Aorta (tissue), 5 donors: ENCODE data around the gene OR5K3. TPM values are rescaled to one million over a fixed set of nuclear protein-coding genes. Genes with fewer than 3 reads are reported as not detected.
"Not testable (repeated sequence)": the region's sequence is repeated elsewhere in the genome, so short reads cannot be mapped to it uniquely, and the experiment has no call there.

ENCODE experiments used
- ATAC-seq: fragments of 200-7000 bp; cut with Tn5 transposase; one replicate; pipeline ENCODE4 v1.9.1; 2022; ENCODE audit warnings: moderate library complexity; ENCODE audit not compliant: low FRiP score
- DNase-seq, 2 donors: peaks; one replicate each; pipeline ENCODE4 v3.0.0-alpha.2; 2020
- H3K27ac ChIP-seq, 2 donors: one replicate each; pipeline ENCODE4 v1.5.1; 2013; ENCODE audit warnings: low read length in 2 of 2, mild to moderate bottlenecking in 2 of 2, moderate library complexity in 2 of 2, control low read depth in 1 of 2, inconsistent platforms in 1 of 2, low read depth in 1 of 2
- H3K27me3 ChIP-seq, 2 donors: one replicate each; pipeline ENCODE4 v1.6.1; 2013; ENCODE audit warnings: control low read depth in 1 of 2, low read length in 1 of 2, mild to moderate bottlenecking in 1 of 2, moderate library complexity in 1 of 2; ENCODE audit not compliant: insufficient read depth in 2 of 2, control insufficient read depth in 1 of 2
- H3K36me3 ChIP-seq, 2 donors: one replicate each; pipeline ENCODE4 v1.6.1; 2013; ENCODE audit warnings: control low read depth in 1 of 2, low read length in 1 of 2, mild to moderate bottlenecking in 1 of 2; ENCODE audit not compliant: insufficient read depth in 2 of 2, control insufficient read depth in 1 of 2
- H3K4me1 ChIP-seq, 2 donors: one replicate each; pipeline ENCODE4 v1.6.1; 2013; ENCODE audit warnings: low read length in 2 of 2, control low read depth in 1 of 2, mild to moderate bottlenecking in 1 of 2, moderate library complexity in 1 of 2; ENCODE audit not compliant: insufficient read depth in 2 of 2, control insufficient read depth in 1 of 2
- H3K4me3 ChIP-seq, 2 donors: one replicate each; pipeline ENCODE4 v1.5.1; 2013; ENCODE audit warnings: low read length in 2 of 2, control low read depth in 1 of 2, mild to moderate bottlenecking in 1 of 2
- H3K9me3 ChIP-seq: one replicate; pipeline ENCODE4 v1.6.1; 2013; ENCODE audit warnings: mild to moderate bottlenecking, low read length; ENCODE audit not compliant: control insufficient read depth
- WGBS, 2 donors: extraction: QIAGEN DNeasy Blood & Tissue Kit; methylation state at CpG; one replicate each; pipeline ENCODE4 v1.1.7; 2013; 5-methylcytosine and 5-hydroxymethylcytosine counted together
- intact Hi-C, 2 donors: fragments of 100-400 bp; cut with DNase I; formaldehyde crosslinking; loops; one replicate each; pipeline versions ENCODE4 v1.14.2 to v1.15.0; 2022
- polyA plus RNA-seq, 2 donors: library from polyadenylated mRNA; stranded (reverse); fragments of 200-250 nt; gene quantifications; one replicate each; pipeline ENCODE4 v1.2.3, GENCODE V29; 2013
- total RNA-seq, 2 donors: library from RNA; stranded (reverse); fragmentation: NEBNext Ultra II Directional; extraction: Animal tissue kit (Norgen Biotek cat#: 25700); gene quantifications; one replicate each; pipeline ENCODE4 v1.2.1, GENCODE V29; 2021
- donor health status: healthy with polysubstance abuse.
- donor health status: Bipolar disorder and iron deficiency.
- donor health status: DM: no; HTN: no; CAD: no.
- donor health status: DM: no; HTN: no; CAD: no.
- donor health status: DM: yes; HTN: yes; CAD: no.

OR5K3 gene
- total and polyA plus RNA-seq, 4 donors, result not detected

DNA sequence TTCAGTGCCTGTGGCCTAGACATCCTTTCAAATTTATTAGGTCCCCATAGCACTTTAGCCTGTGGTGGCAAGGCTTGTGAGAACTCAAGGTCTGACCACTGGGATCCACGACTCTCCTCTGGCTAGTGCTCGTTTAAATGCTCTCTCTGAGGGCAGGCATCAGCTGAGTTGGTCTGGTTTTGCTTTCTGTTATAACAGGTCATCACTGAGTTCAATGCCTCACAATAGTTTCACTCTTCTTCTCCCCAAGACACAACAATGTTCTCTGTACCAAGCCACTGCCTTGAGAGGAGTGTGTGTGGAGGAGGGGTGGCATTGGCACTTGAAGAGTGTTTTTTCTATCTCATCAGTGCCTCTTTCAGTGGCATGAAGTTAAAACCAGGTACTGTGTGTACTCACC is 29.2 kb upstream of the OR5K3 start:
- Histone ChIP-seq H3K27me3 (no peaks in the 10 kb centered on the region), H3K4me3 (no peak overlapping the region), H3K36me3 (no peaks in the 10 kb centered on the region), H3K27ac (no peak overlapping the region), H3K9me3 (peaks cover 2% of the 10 kb centered on the region), H3K4me1 (no peaks in the 10 kb centered on the region)
- ATAC-seq (no peak), DNase-seq (no peak)
- intact Hi-C loops, result no loop called here
- WGBS, 2 donors, result 63 to 66% methylated on average over 2 of the region's 2 CpGs

DNA sequence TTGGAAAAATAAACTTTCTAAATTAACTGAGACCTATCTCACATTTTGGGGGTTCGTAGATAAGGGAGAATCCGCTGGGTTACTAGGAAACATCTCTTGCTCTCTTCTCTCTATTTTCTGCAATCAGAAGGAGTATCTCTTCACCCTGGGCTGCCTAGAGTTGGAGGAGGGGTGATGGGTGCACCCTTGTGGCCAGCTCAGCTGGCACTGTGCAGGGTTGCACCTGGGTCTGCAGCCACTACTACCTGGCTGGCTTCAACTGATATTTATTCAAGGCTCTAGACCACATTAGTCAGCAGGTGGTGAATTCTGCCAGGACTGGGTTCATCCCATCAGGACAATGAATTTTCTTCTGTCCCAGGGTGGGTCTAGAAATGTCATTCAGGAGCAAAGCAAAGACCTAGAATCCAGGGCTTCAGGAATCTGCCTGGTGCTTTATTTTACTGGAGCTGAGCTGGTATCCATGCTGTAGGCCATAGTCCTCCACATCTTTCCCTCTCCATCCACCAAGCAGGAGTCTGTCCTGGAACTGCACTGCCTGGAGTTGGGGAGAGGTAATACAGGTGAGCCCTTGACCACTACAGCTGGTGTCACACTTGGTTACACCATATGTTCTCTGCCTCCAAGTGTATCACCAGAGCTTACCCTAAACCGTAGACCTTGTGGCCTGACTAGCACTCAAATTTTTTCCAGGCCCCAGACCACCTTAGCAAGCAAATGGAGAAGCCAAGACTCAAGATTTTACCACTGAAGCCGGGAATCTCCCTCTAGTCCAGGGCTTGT is 22.8 kb upstream of the OR5K3 start:
- 70 to 75% methylated on average over 4 of the region's 4 CpGs for WGBS, 2 donors
- no peak for ATAC-seq

DNA sequence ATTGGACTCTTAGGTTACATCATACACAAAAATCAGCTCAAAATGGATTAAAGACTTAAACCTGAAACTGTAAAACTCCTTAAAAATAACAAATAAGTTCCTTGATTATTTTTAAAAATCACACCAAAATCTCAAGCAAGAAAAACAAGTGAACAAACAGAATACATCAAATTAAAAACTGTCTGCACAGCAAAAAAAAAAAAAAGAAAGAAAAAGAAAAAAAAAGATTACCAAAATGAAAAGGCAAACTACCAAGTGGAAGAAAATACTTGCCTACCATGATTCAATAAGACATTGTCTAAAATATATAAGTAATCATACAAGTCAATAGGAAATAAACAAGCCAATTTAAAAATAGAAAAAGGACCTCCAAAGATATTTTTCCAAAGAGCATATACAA is 19.3 kb upstream of the OR5K3 start:
- Histone ChIP-seq H3K36me3 (no peaks in the 10 kb centered on the region), H3K27me3 (no peaks in the 10 kb centered on the region), H3K27ac (no peak overlapping the region), H3K4me3 (no peak overlapping the region), H3K9me3 (peaks cover 2% of the 10 kb centered on the region), H3K4me1 (no peaks in the 10 kb centered on the region)
- DNase-seq, result no peak
- intact Hi-C loops, result no loop called here
- ATAC-seq, result no peak

More for the DNA sequence above, 22.8 kb upstream of the OR5K3 start:
- Histone ChIP-seq H3K36me3 (no peaks in the 10 kb centered on the region), H3K27ac (no peak overlapping the region), H3K27me3 (no peaks in the 10 kb centered on the region), H3K4me1 (no peaks in the 10 kb centered on the region), H3K9me3 (peaks cover 2% of the 10 kb centered on the region), H3K4me3 (no peak overlapping the region)
- intact Hi-C loops, result no loop called here
- no peak for DNase-seq

DNA sequence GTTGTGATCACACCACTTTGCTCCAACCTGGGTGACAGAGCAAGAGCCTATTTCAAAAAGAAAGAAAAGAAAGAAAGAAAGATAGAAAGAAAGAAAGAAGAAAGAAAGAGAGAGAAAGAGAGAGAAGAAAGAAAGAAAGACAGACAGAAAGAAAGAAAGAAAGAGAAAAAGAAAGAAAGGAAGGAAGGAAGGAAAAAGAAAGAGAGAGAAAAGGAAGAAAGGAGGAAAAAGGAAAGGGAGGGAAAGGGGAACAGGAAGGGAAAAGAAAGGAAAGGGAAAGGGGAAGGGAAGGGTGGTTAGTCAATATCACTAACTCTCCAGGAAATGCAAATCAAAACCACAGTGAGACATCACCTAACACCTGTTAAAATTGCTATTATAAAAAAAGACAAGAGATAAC is 18.6 kb upstream of the OR5K3 start:
- no peak for DNase-seq
- Histone ChIP-seq H3K36me3 (no peaks in the 10 kb centered on the region), H3K27ac (no peak overlapping the region), H3K4me3 (no peak overlapping the region), H3K27me3 (no peaks in the 10 kb centered on the region), H3K9me3 (peaks cover 2% of the 10 kb centered on the region), H3K4me1 (no peaks in the 10 kb centered on the region)
- no peak for ATAC-seq
- intact Hi-C loops, result no loop called here

DNA sequence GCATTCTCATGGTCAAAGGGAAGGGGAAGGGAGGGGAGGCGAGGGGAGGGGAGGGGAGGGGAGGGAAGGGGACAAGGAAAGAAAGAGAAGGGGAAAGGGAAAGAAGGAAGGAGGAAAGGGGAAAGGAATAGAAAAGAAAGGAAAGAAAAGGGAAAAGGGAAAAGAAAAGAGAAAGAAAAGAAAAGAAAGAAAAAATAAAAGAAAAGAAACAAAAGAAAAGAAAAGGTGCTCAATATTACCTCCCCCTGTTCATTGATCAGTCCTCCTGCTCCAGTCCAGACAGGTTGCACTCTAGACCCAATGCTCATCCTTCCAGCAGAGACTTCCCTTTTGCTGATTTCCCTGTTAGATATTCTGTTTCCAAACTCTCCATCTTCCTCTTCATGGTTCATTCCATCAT is 18.0 kb upstream of the OR5K3 start:
- DNase-seq, result no peak
- no peak for ATAC-seq
- Histone ChIP-seq H3K4me1 (no peaks in the 10 kb centered on the region), H3K27me3 (no peaks in the 10 kb centered on the region), H3K4me3 (no peak overlapping the region), H3K27ac (no peak overlapping the region), H3K9me3 (peaks cover 2% of the 10 kb centered on the region), H3K36me3 (no peaks in the 10 kb centered on the region)
- WGBS, 2 donors, result 40 to 47% methylated on average over 1 of the region's 1 CpG
- intact Hi-C loops, result no loop called here

DNA sequence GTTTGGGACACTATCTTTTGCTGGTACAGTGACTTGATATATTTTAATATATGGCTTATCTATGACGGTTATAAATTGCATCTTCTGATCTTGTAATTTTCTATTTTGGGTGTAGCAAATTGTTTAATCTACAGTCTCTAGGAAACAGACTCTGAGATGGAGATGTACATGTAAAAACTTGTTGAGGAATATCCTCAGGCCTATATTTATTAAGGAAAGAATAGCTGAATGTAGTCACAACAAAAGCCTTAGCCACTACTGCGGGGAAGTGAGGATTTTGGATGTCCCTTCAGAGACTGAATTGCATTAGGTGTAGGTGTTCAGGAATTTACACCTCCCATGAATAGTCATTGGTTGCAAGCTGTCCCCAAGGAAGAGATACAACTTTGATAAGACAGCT is 13.8 kb upstream of the OR5K3 start:
- DNase-seq, result no peak
- WGBS, 2 donors, result 37 to 60% methylated on average over 2 of the region's 2 CpGs
- no peaks in the 10 kb centered on the region for H3K36me3 ChIP-seq
- H3K27me3 ChIP-seq, result no peaks in the 10 kb centered on the region
- no peak overlapping the region for H3K27ac ChIP-seq
- no peak for ATAC-seq
- no peaks in the 10 kb centered on the region for H3K9me3 ChIP-seq
- intact Hi-C loops, result no loop called here
- H3K4me3 ChIP-seq, result no peak overlapping the region
- H3K4me1 ChIP-seq, result no peaks in the 10 kb centered on the region

DNA sequence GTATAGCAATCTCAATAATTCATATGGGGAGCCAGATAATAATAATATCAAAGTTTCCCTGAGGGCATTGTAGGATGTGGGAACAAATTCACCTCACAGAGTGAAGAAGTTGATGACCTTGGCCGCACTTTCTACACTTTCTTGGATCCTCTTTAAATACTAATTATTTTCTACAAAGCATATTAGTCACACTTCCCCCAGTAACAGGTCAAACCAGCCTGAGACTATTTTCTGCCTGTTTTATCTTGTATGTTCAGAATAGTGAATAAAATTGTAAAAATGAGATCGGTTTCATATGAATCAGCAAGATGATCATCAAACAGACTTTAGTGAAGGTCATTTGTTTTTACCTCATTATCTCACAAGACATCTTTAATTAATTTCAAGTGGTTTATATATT is 2.3 kb upstream of the OR5K3 start:
- H3K36me3 ChIP-seq, result no peaks in the 10 kb centered on the region
- ATAC-seq (no peak), DNase-seq (no peak)
- peaks cover 2% of the 10 kb centered on the region for H3K9me3 ChIP-seq
- 79 to 90% methylated on average over 2 of the region's 2 CpGs for WGBS, 2 donors
- H3K4me1 ChIP-seq, result no peaks in the 10 kb centered on the region
- no peak overlapping the region for H3K27ac ChIP-seq
- H3K27me3 ChIP-seq, result no peaks in the 10 kb centered on the region
- intact Hi-C loops, result no loop called here
- H3K4me3 ChIP-seq, result no peak overlapping the region

DNA sequence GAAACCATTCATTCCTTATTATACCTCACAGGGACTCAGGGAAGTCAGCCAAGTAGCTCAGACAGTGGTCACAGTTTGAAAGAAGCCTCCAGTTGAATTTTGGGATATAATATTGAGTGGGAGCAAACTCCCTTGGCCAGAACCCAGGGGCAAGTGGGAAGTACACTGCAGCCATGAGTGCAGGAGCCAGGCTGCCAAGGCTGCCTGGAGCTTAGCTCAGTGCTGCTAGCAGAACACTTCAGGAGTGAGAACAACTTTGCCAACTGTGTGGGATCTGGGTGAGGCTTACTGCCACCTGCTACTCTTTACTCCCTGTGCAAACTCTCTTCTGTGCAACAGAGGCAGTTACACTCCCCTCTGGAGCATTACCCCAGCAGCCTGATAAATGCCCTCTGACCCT is 4.6 kb downstream of the OR5K3 start:
- intact Hi-C loops, result no loop called here
- Histone ChIP-seq H3K9me3 (peaks cover 3% of the 10 kb centered on the region), H3K4me1 (no peaks in the 10 kb centered on the region), H3K27ac (no peak overlapping the region), H3K36me3 (no peaks in the 10 kb centered on the region), H3K27me3 (no peaks in the 10 kb centered on the region), H3K4me3 (no peak overlapping the region)
- DNase-seq, result no peak
- ATAC-seq, result no peak

DNA sequence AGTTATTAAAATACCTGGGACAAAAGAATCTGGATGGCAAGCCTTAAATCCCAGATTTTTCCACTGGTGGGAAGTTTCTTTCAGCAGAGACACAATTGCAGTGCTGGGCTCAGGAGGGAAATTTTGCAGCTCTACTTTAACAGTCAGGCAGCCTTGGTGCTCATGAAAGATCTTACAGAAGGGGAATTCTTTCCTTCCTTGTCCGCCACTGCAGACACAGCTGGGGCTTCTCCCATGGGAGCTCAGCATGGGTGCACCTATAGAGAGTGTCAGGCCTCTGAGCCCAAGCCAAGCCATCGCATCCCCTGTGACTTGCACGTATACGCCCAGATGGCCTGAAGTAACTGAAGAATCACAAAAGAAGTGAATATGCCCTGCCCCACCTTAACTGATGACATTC is 6.0 kb downstream of the OR5K3 start:
- intact Hi-C loops, H3K27ac ChIP-seq, ATAC-seq, H3K27me3 ChIP-seq, H3K4me1 ChIP-seq, H3K9me3 ChIP-seq, DNase-seq, H3K36me3 ChIP-seq, H3K4me3 ChIP-seq: not testable (repeated sequence)
- WGBS, 2 donors, result 91 to 92% methylated on average over 4 of the region's 4 CpGs
